Stimulated activated CD8-positive, alpha-beta memory T cell treated with anti-CD3 and anti-CD28 coated beads, Interleukin-12 subunit alpha, Interleukin-12 subunit beta, amount 100 ng/mL, for 4 hours (primary cell): Measurements from ENCODE around the gene PRKCB.

Experiments
- DNase-seq: peaks from one replicate; pipeline ENCODE4 v3.0.0-alpha.2; 2020; ENCODE audit warnings: low read depth

The PRKCB gene

GRCh38 chr16:24049113-24049512 lies 213.3 kb downstream of the PRKCB start:
- DNase-seq = no peak

- DNase-seq = no peak
Observed at GRCh38 chr16:24051125-24051524, 215.3 kb downstream of the PRKCB start.

- DNase-seq = no peak
Observed at GRCh38 chr16:24052329-24053098, 216.7 kb downstream of the PRKCB start.

- DNase-seq = no peak
Observed at GRCh38 chr16:24053099-24053946, 217.5 kb downstream of the PRKCB start.

- no peak for DNase-seq
Observed at GRCh38 chr16:24054741-24055491, 219.1 kb downstream of the PRKCB start.

- no peak for DNase-seq
Observed at GRCh38 chr16:24062270-24062817, 226.6 kb downstream of the PRKCB start.

GRCh38 chr16:24069036-24069590 lies 233.3 kb downstream of the PRKCB start:
- no peak for DNase-seq

- DNase-seq = no peak
Observed at GRCh38 chr16:24070851-24071250, 235.1 kb downstream of the PRKCB start.

GRCh38 chr16:24071666-24072360 lies 236.0 kb downstream of the PRKCB start:
- no peak for DNase-seq

- no peak for DNase-seq
Observed at GRCh38 chr16:24073321-24073720, 237.5 kb downstream of the PRKCB start.

- no peak for DNase-seq
Observed at GRCh38 chr16:24074574-24074973, 238.8 kb downstream of the PRKCB start.

- no peak for DNase-seq
Observed at GRCh38 chr16:24075302-24075701, 239.5 kb downstream of the PRKCB start.

- DNase-seq = no peak
Observed at GRCh38 chr16:24075931-24076716, 240.3 kb downstream of the PRKCB start.

- no peak for DNase-seq
Observed at GRCh38 chr16:24077292-24077691, 241.5 kb downstream of the PRKCB start.

GRCh38 chr16:24077966-24078365 lies 242.2 kb downstream of the PRKCB start:
- DNase-seq = no peak

GRCh38 chr16:24085666-24086065 lies 249.9 kb downstream of the PRKCB start:
- no peak for DNase-seq

GRCh38 chr16:24087891-24088410 lies 252.2 kb downstream of the PRKCB start:
- DNase-seq = no peak

- no peak for DNase-seq
Observed at GRCh38 chr16:24088767-24089166, 253.0 kb downstream of the PRKCB start.

GRCh38 chr16:24091125-24091524 lies 255.3 kb downstream of the PRKCB start:
- DNase-seq = no peak

GRCh38 chr16:24093049-24093448 lies 257.3 kb downstream of the PRKCB start:
- no peak for DNase-seq
